HEK293T (cell line): ENCODE results near the gene LMNTD1.

Experiments
- CTCF ChIA-PET: fragments of 350-600 bp; formaldehyde crosslinking; extraction: SDS; loops from one replicate; lab custom pipeline; 2021; ENCODE audit warnings: antibody characterized with exemption, inconsistent platforms; lab: Yijun Ruan, JAX
- POLR2A ChIA-PET: fragments of 350-600 bp; formaldehyde crosslinking; extraction: SDS; loops from one replicate; lab custom pipeline; 2020; ENCODE audit warnings: antibody characterized with exemption, inconsistent platforms; lab: Yijun Ruan, JAX
- DNase-seq: peaks from one replicate; pipeline ENCODE4 v3.0.0; 2012; ENCODE audit warnings: mixed read lengths; ENCODE audit errors: extremely low spot score
- ARNT ChIP-seq: fragments of 450-650 bp; IDR thresholded peaks from 2 replicates; pipeline ENCODE4 v1.6.1; 2017; ENCODE audit warnings: mild to moderate bottlenecking
- BHLHE40 ChIP-seq: fragments of 450-650 bp; IDR thresholded peaks from 2 replicates; pipeline ENCODE4 v1.6.1; 2016; ENCODE audit warnings: mild to moderate bottlenecking, moderate library complexity, borderline replicate concordance
- CTBP1 ChIP-seq: fragments of 450-650 bp; IDR thresholded peaks from 2 replicates; pipeline ENCODE4 v1.6.1; 2016; ENCODE audit warnings: borderline replicate concordance
- ELF4 ChIP-seq: fragments of 450-650 bp; IDR thresholded peaks from 2 replicates; pipeline ENCODE4 v1.6.1; 2017; ENCODE audit warnings: antibody characterized with exemption
- FOXA1 ChIP-seq: fragments of 450-650 bp; IDR thresholded peaks from 2 replicates; pipeline ENCODE4 v1.6.1; 2016; ENCODE audit warnings: mild to moderate bottlenecking
- FOXK2 ChIP-seq: fragments of 450-650 bp; IDR thresholded peaks from 2 replicates; pipeline ENCODE4 v1.6.1; 2016; ENCODE audit warnings: mild to moderate bottlenecking
- FOXM1 ChIP-seq: fragments of 450-650 bp; IDR thresholded peaks from 2 replicates; pipeline ENCODE4 v1.6.1; 2017; ENCODE audit warnings: mild to moderate bottlenecking, borderline replicate concordance
- HDGF ChIP-seq: fragments of 450-650 bp; IDR thresholded peaks from 2 replicates; pipeline ENCODE4 v1.6.1; 2017; ENCODE audit warnings: antibody characterized with exemption, borderline replicate concordance
- L3MBTL2 ChIP-seq: fragments of 450-650 bp; conservative IDR thresholded peaks from 2 replicates; pipeline ENCODE4 v1.6.1; 2016; ENCODE audit warnings: mild to moderate bottlenecking
- LEF1 ChIP-seq: fragments of 450-650 bp; IDR thresholded peaks from 2 replicates; pipeline ENCODE4 v1.6.1; 2017; ENCODE audit warnings: mild to moderate bottlenecking, borderline replicate concordance
- NFRKB ChIP-seq: fragments of 450-650 bp; IDR thresholded peaks from 2 replicates; pipeline ENCODE4 v1.6.1; 2016; ENCODE audit warnings: mild to moderate bottlenecking, moderate library complexity
- PKNOX1 ChIP-seq: fragments of 450-650 bp; IDR thresholded peaks from 2 replicates; pipeline ENCODE4 v1.6.1; 2016
- SP1 ChIP-seq: fragments of 450-650 bp; IDR thresholded peaks from 2 replicates; pipeline ENCODE4 v1.6.1; 2017
- SUZ12 ChIP-seq: fragments of 450-650 bp; IDR thresholded peaks from 2 replicates; pipeline ENCODE4 v1.6.1; 2016; ENCODE audit warnings: mild to moderate bottlenecking
- TARDBP ChIP-seq: fragments of 450-650 bp; IDR thresholded peaks from 2 replicates; pipeline ENCODE4 v1.6.1; 2016
- ZNF384 ChIP-seq: fragments of 450-650 bp; IDR thresholded peaks from 2 replicates; pipeline ENCODE4 v1.6.1; 2016

The LMNTD1 gene

DNA sequence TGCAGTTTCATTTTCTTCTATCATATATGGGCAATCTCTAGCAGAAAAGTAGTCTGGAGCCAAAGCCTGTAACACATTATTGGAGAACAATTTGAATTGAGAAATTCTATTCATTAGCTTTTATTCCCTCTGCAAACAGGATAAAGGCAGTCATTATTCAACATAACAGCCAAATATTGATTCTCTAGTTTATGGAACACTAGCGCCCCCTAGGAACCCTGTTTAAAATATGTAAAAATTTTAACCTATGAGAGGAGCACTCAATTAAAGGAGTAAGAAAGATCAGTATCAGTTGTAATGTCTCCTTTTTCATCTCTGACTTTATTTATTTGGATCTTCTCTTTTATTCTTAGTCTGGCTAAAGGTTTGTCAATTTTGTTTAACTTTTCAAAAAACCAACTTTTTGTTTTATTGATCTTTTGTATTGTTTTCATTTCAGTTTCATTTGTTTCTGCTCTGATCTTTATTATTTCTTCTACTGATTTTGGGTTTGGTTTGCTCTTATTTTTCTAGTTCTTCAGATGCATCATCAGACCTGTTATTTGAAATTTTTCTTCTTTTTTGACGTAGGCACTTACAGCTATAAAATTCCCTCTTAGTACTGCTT is 4.8 kb upstream of the LMNTD1 start:
- TF ChIP-seq CTBP1 (no peak), SUZ12 (no peak), ZNF384 (no peak), ARNT (no peak), SP1 (no peak)
- ChIA-PET CTCF (no interaction called here), POLR2A (no interaction called here)
- DNase-seq, result peak; percentile 11

GRCh38 chr12:25556153-25556552 is 3.1 kb upstream of the LMNTD1 start:
- POLR2A ChIA-PET, result no interaction called here
- TF ChIP-seq FOXA1 (no peak), ZNF384 (no peak), FOXM1 (no peak), HDGF (no peak), PKNOX1 (no peak), FOXK2 (no peak), CTBP1 (no peak), NFRKB (no peak), ARNT (no peak), L3MBTL2 (no peak), LEF1 (no peak), SUZ12 (no peak), TARDBP (no peak)
- DNase-seq, result no peak
- CTCF ChIA-PET, result no interaction called here

DNA sequence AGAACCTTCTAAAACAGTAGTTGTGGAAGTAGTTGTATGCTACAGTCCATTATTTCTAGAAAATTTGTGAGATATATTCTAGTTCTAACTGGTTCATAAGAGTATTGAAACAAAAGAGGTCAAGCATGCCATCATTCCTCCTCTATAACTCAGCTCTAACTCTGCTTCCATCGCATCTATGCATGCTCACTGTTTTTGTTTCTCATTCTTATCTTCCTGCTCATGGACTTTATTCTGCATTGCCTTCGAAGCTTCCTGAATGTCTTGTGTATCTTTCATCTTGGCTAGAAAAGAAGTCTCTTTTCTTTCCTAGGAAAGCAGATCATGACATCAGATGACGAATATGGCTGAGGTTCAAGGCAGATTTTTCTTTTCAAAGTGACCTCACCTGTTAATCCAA is 402 bp downstream of the LMNTD1 start:
- CTCF ChIA-PET, result no interaction called here
- no peak for TF ChIP-seq FOXA1
- no peak for TF ChIP-seq LEF1
- no peak for TF ChIP-seq NFRKB
- no peak for TF ChIP-seq BHLHE40
- no peak for TF ChIP-seq SUZ12
- no peak for TF ChIP-seq ARNT
- TF ChIP-seq PKNOX1, result no peak
- no peak for TF ChIP-seq SP1
- no peak for TF ChIP-seq ZNF384
- TF ChIP-seq ELF4, result no peak
- no peak for TF ChIP-seq FOXM1
- no peak for TF ChIP-seq L3MBTL2
- TF ChIP-seq HDGF, result no peak
- no peak for TF ChIP-seq FOXK2
- no peak for TF ChIP-seq TARDBP
- TF ChIP-seq CTBP1, result no peak
- DNase-seq, result no peak
- POLR2A ChIA-PET, result no interaction called here

GRCh38 chr12:25550186-25550585 is 2.9 kb downstream of the LMNTD1 start:
- CTCF ChIA-PET, result no interaction called here
- POLR2A ChIA-PET, result no interaction called here
- no peak for DNase-seq
- TF ChIP-seq HDGF, result no peak
- TF ChIP-seq FOXM1, result no peak
- TF ChIP-seq FOXA1, result no peak
- TF ChIP-seq ZNF384, result no peak
- no peak for TF ChIP-seq CTBP1
- no peak for TF ChIP-seq SUZ12
- TF ChIP-seq ELF4, result no peak
- no peak for TF ChIP-seq BHLHE40
- TF ChIP-seq LEF1, result no peak
- TF ChIP-seq TARDBP, result no peak
- TF ChIP-seq NFRKB, result no peak
- no peak for TF ChIP-seq ARNT
- TF ChIP-seq PKNOX1, result no peak

DNA sequence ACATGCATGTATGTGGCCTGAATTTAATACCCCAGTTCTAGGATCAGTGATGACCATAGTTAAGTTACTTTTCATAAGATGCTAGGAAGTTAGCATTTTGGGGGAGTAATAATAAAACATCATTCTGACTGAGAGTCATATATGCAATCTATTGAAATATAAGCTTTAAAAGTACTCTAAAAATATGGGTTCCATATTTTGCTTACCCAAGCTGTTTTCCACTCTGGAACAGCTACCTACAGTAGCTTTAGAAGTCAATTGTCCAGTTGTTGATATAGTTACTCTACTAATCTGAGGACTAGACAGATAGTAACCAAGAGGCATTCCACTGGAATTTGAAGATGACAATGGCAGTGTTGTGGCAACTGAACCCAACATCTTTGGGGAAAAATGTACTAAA is 4.0 kb downstream of the LMNTD1 start:
- ChIA-PET POLR2A (no interaction called here), CTCF (no interaction called here)
- DNase-seq, result no peak
- TF ChIP-seq BHLHE40, result no peak
- TF ChIP-seq CTBP1, result no peak

- CTCF ChIA-PET, result no interaction called here
- TF ChIP-seq L3MBTL2, result no peak
These were observed 6.8 kb downstream of the LMNTD1 start for GRCh38 chr12:25546318-25546717.

DNA sequence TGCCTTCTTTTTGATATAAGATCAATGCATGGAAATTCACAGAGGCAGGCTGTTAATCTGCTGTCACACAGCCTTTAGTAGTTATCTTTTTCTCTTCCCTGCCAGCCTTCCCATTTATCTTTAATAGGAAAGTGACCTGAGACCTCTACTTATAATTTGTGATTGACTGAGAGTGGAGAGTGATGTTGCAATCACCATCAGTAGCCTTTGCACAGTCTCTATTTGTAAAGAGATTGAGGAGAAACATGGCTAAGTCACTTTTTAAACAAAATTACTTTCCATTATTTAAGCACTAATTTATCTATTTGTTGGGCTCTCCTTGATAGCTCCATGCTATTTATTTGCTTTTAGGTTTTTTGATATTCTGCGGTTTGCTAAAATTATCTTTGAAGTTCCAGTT is 19.9 kb downstream of the LMNTD1 start:
- CTCF ChIA-PET, result no interaction called here
- POLR2A ChIA-PET, result no interaction called here
- DNase-seq, result no peak
- TF ChIP-seq SP1, result no peak
- TF ChIP-seq PKNOX1, result no peak
- TF ChIP-seq CTBP1, result no peak
- no peak for TF ChIP-seq ARNT
- TF ChIP-seq LEF1, result no peak
- TF ChIP-seq HDGF, result no peak
- no peak for TF ChIP-seq NFRKB
- TF ChIP-seq TARDBP, result no peak
- TF ChIP-seq FOXA1, result no peak
- TF ChIP-seq ZNF384, result no peak
- TF ChIP-seq ELF4, result no peak
- TF ChIP-seq L3MBTL2, result no peak
- TF ChIP-seq FOXK2, result no peak
- no peak for TF ChIP-seq FOXM1
- no peak for TF ChIP-seq BHLHE40
- no peak for TF ChIP-seq SUZ12

More at GRCh38 chr12:25546318-25546717, 6.8 kb downstream of the LMNTD1 start:
- DNase-seq, result no peak
- POLR2A ChIA-PET, result no interaction called here
